Gastrocnemius medialis (tissue), 4 donors: ENCODE measurements around the gene PM20D2.

Source experiments
- POLR2A ChIP-seq, 2 donors: fragments of 450-650 bp; IDR thresholded peaks; one replicate each; pipeline ENCODE4 v1.6.1; 2017; ENCODE audit warnings: antibody characterized with exemption in 2 of 2, mild to moderate bottlenecking in 2 of 2, moderate library complexity in 2 of 2
- TF ChIP-seq, protein P1 (sequence below), 5 experiments: fragments of 450-650 bp in 3 of 5; fragments of 200-600 bp in 2 of 5; sonication (generic) in 2 of 5; IDR thresholded peaks in 4 of 5; conservative IDR thresholded peaks in 1 of 5; 1 replicate in 4 of 5; 2 replicates in 1 of 5; pipeline ENCODE4 v1.5.1; 2016 to 2019; ENCODE audit warnings: antibody characterized with exemption in 5 of 5, mild to moderate bottlenecking in 3 of 5, moderate library complexity in 3 of 5

DNA sequence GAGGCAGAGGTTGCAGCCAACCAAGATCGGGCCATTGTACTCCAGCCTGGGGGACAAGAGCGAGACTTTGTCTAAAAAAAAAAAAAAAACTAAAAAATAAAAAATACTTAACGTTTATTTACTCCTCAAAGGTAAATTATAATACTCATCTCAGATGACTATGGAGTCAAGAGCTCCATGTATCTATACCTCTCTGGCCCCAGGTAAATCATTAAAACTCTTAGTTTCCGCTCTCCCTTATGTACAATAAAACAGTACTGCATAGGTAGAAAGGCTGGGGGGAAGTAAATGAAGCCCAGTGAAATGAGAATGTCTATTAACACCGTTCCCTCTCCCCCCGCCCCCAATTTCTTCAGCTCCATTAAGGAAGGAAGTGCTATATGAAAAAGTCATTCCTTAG lies 29.2 kb upstream of the PM20D2 start:
- TF ChIP-seq, protein P1, sequence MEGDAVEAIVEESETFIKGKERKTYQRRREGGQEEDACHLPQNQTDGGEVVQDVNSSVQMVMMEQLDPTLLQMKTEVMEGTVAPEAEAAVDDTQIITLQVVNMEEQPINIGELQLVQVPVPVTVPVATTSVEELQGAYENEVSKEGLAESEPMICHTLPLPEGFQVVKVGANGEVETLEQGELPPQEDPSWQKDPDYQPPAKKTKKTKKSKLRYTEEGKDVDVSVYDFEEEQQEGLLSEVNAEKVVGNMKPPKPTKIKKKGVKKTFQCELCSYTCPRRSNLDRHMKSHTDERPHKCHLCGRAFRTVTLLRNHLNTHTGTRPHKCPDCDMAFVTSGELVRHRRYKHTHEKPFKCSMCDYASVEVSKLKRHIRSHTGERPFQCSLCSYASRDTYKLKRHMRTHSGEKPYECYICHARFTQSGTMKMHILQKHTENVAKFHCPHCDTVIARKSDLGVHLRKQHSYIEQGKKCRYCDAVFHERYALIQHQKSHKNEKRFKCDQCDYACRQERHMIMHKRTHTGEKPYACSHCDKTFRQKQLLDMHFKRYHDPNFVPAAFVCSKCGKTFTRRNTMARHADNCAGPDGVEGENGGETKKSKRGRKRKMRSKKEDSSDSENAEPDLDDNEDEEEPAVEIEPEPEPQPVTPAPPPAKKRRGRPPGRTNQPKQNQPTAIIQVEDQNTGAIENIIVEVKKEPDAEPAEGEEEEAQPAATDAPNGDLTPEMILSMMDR (IDR thresholded peaks at IDR 0.05 in 4 of 5, conservative IDR thresholded peaks at IDR 0.05 in 1 of 5), result no peak
- no peak for TF ChIP-seq POLR2A (IDR thresholded peaks at IDR 0.05)
